Thoracic aorta (tissue), 2 donors: Measurements from ENCODE around the gene TBC1D9. TPM values are rescaled to one million over a fixed set of nuclear protein-coding genes. Genes with fewer than 3 reads are reported as not detected.

Experiments used
- ATAC-seq: fragments of 150-250 bp; one replicate; pipeline ENCODE4 v1.8.0; 2017; ENCODE audit warnings: low read depth; ENCODE audit not compliant: insufficient number of reproducible peaks, low FRiP score
- DNase-seq: peaks from one replicate; pipeline ENCODE4 v3.0.0-alpha.2; 2020; ENCODE audit warnings: low spot score
- H3K27ac ChIP-seq, 2 donors: fragments of 200-600 bp; sonication (generic); 1 replicate in 1 of 2; 2 replicates in 1 of 2; pipeline ENCODE4 v1.5.1; 2016; ENCODE audit warnings: mild to moderate bottlenecking in 2 of 2, moderate library complexity in 2 of 2
- H3K27me3 ChIP-seq: fragments of 200-600 bp; sonication (generic); replicated peaks from 2 replicates; pipeline ENCODE4 v1.6.0; 2016; ENCODE audit warnings: mild to moderate bottlenecking; ENCODE audit not compliant: insufficient read depth
- H3K36me3 ChIP-seq: fragments of 200-600 bp; sonication (generic); one replicate; pipeline ENCODE4 v1.5.1; 2016
- H3K4me1 ChIP-seq, 2 donors: fragments of 200-600 bp; sonication (generic); 1 replicate in 1 of 2; 2 replicates in 1 of 2; pipeline versions ENCODE4 v1.5.1 to v1.6.0; 2016; ENCODE audit warnings: low read depth in 2 of 2, mild to moderate bottlenecking in 1 of 2; ENCODE audit not compliant: control insufficient read depth in 1 of 2
- H3K4me3 ChIP-seq: fragments of 200-600 bp; sonication (generic); 2 replicates; pipeline ENCODE4 v1.5.1; 2016; ENCODE audit warnings: mild to moderate bottlenecking
- H3K9me3 ChIP-seq: fragments of 200-600 bp; sonication (generic); 2 replicates; pipeline ENCODE4 v1.5.1; 2016
- CTCF ChIP-seq: fragments of 200-600 bp; sonication (generic); IDR thresholded peaks from one replicate; pipeline ENCODE4 v1.5.1; 2019; ENCODE audit warnings: antibody characterized with exemption
- total RNA-seq, 2 donors: library from RNA; depleted of rRNA; stranded (reverse); fragments of >200 nt; gene quantifications; one replicate each; pipeline versions ENCODE4 v1.1.0 to v1.2.3, GENCODE V29; 2016

Gene TBC1D9
- total RNA-seq, 2 donors from 2014 or later: 17.5 to 21.2 TPM

- Histone ChIP-seq H3K4me3 (no peak overlapping the region), H3K9me3 (no peaks in the 10 kb centered on the region), H3K27ac (no peak overlapping the region), H3K27me3 (no peaks in the 10 kb centered on the region), H3K36me3 (peaks cover 21% of the 10 kb centered on the region), H3K4me1 (no peaks in the 10 kb centered on the region)
- DNase-seq (no peak), ATAC-seq (no peak)
- no peak for TF ChIP-seq CTCF
These were observed 82.5 kb downstream of the TBC1D9 start for GRCh38 chr4:140673729-140674128.

GRCh38 chr4:140672416-140672815 lies 83.8 kb downstream of the TBC1D9 start:
- H3K4me3 ChIP-seq: no peak overlapping the region
- H3K9me3 ChIP-seq: no peaks in the 10 kb centered on the region
- ATAC-seq (no peak), DNase-seq (no peak)
- peaks cover 18% of the 10 kb centered on the region for H3K36me3 ChIP-seq
- no peak overlapping the region for H3K27ac ChIP-seq
- H3K27me3 ChIP-seq: no peaks in the 10 kb centered on the region
- no peak for TF ChIP-seq CTCF
- no peaks in the 10 kb centered on the region for H3K4me1 ChIP-seq

GRCh38 chr4:140668111-140668510 lies 88.1 kb downstream of the TBC1D9 start:
- H3K9me3 ChIP-seq: no peaks in the 10 kb centered on the region
- no peak for TF ChIP-seq CTCF
- no peak overlapping the region for H3K27ac ChIP-seq
- no peaks in the 10 kb centered on the region for H3K4me1 ChIP-seq
- no peak for ATAC-seq
- no peak for DNase-seq
- peaks cover 22% of the 10 kb centered on the region for H3K36me3 ChIP-seq
- no peak overlapping the region for H3K4me3 ChIP-seq
- no peaks in the 10 kb centered on the region for H3K27me3 ChIP-seq

- peaks cover 22% of the 10 kb centered on the region for H3K36me3 ChIP-seq
- H3K27ac ChIP-seq: no peak overlapping the region
- no peaks in the 10 kb centered on the region for H3K27me3 ChIP-seq
- no peaks in the 10 kb centered on the region for H3K4me1 ChIP-seq
- H3K9me3 ChIP-seq: no peaks in the 10 kb centered on the region
- no peak for DNase-seq
- ATAC-seq: no peak
- TF ChIP-seq CTCF: no peak
- no peak overlapping the region for H3K4me3 ChIP-seq
These were observed 89.1 kb downstream of the TBC1D9 start for GRCh38 chr4:140666889-140667614.

GRCh38 chr4:140662082-140662869 lies 93.9 kb downstream of the TBC1D9 start:
- no peak for TF ChIP-seq CTCF
- Histone ChIP-seq H3K4me3 (no peak overlapping the region), H3K9me3 (no peaks in the 10 kb centered on the region), H3K4me1 (no peaks in the 10 kb centered on the region), H3K36me3 (peaks cover 15% of the 10 kb centered on the region), H3K27ac (no peak overlapping the region), H3K27me3 (no peaks in the 10 kb centered on the region)
- ATAC-seq (no peak), DNase-seq (no peak)
